Neuronal stem cell (in vitro differentiated cells): ENCODE measurements around the gene FSHR.

Source experiments
- DNase-seq: peaks from one replicate; pipeline ENCODE4 v3.0.0-alpha.2; 2013; ENCODE audit warnings: low spot score
- H2AFZ ChIP-seq: one replicate; pipeline ENCODE4 v1.6.1; 2013; ENCODE audit warnings: mild to moderate bottlenecking, low read length, inconsistent platforms
- H2AK5ac ChIP-seq: 2 replicates; pipeline ENCODE4 v1.6.1; 2013; ENCODE audit warnings: low read depth, mild to moderate bottlenecking, inconsistent platforms, low read length, moderate library complexity, mixed read lengths
- H2BK120ac ChIP-seq: 2 replicates; pipeline ENCODE4 v1.6.1; 2013; ENCODE audit warnings: low read depth, mild to moderate bottlenecking, inconsistent platforms, low read length, moderate library complexity, mixed read lengths
- H2BK12ac ChIP-seq: one replicate; pipeline ENCODE4 v1.6.1; 2013; ENCODE audit warnings: low read length, inconsistent platforms
- H2BK15ac ChIP-seq: 2 replicates; pipeline ENCODE4 v1.6.1; 2013; ENCODE audit warnings: mild to moderate bottlenecking, low read length, inconsistent platforms, mixed read lengths
- H2BK5ac ChIP-seq: one replicate; pipeline ENCODE4 v1.6.1; 2013; ENCODE audit warnings: inconsistent platforms, mild to moderate bottlenecking, low read length, moderate library complexity
- H3K14ac ChIP-seq: one replicate; pipeline ENCODE4 v1.6.1; 2013; ENCODE audit warnings: low read length, inconsistent platforms
- H3K18ac ChIP-seq: 2 replicates; pipeline ENCODE4 v1.6.1; 2013; ENCODE audit warnings: low read length, inconsistent platforms
- H3K23ac ChIP-seq: 2 replicates; pipeline ENCODE4 v1.6.1; 2013; ENCODE audit warnings: low read depth, mild to moderate bottlenecking, mixed read lengths, low read length, inconsistent platforms; ENCODE audit not compliant: poor library complexity
- H3K27ac ChIP-seq: replicated peaks from 3 replicates; pipeline ENCODE4 v1.5.1; 2013; ENCODE audit warnings: low read length, inconsistent platforms
- H3K27me3 ChIP-seq, 3 experiments: 2 replicates each; pipeline ENCODE4 v1.6.1; 2013; ENCODE audit warnings: low read length in 3 of 3, mild to moderate bottlenecking in 2 of 3, inconsistent platforms in 1 of 3, low read depth in 1 of 3, mixed read lengths in 1 of 3, moderate library complexity in 1 of 3; ENCODE audit not compliant: control insufficient read depth in 3 of 3, insufficient read depth in 3 of 3
- H3K36me3 ChIP-seq, 2 donors: replicated peaks in 1 of 2; 2 replicates each; pipeline ENCODE4 v1.6.1; 2013; ENCODE audit warnings: low read length in 2 of 2; ENCODE audit not compliant: control insufficient read depth in 2 of 2, insufficient read depth in 2 of 2
- H3K4ac ChIP-seq: 2 replicates; pipeline ENCODE4 v1.6.1; 2013; ENCODE audit warnings: inconsistent platforms, mild to moderate bottlenecking, low read length, moderate library complexity
- H3K4me1 ChIP-seq, 2 donors: 1 replicate in 1 of 2; 2 replicates in 1 of 2; pipeline ENCODE4 v1.6.1; 2013; ENCODE audit warnings: low read length in 2 of 2, low read depth in 1 of 2; ENCODE audit not compliant: control insufficient read depth in 2 of 2, insufficient read depth in 1 of 2
- H3K4me2 ChIP-seq: one replicate; pipeline ENCODE4 v1.6.1; 2013; ENCODE audit warnings: mild to moderate bottlenecking, low read length, inconsistent platforms; ENCODE audit not compliant: insufficient read depth, poor library complexity, severe bottlenecking
- H3K4me3 ChIP-seq, 2 donors: 2 replicates each; pipeline ENCODE4 v1.5.1; 2013; ENCODE audit warnings: low read length in 2 of 2, mild to moderate bottlenecking in 2 of 2, inconsistent platforms in 1 of 2, moderate library complexity in 1 of 2
- H3K79me1 ChIP-seq: one replicate; pipeline ENCODE4 v1.6.1; 2013; ENCODE audit warnings: low read depth, mild to moderate bottlenecking, inconsistent platforms, low read length, moderate library complexity
- H3K9ac ChIP-seq: one replicate; pipeline ENCODE4 v1.6.1; 2013; ENCODE audit warnings: mild to moderate bottlenecking, low read depth, low read length, inconsistent platforms; ENCODE audit not compliant: poor library complexity
- H3K9me3 ChIP-seq, 2 donors: replicated peaks in 1 of 2; 2 replicates each; pipeline versions ENCODE3 to v1.6.1; 2013; ENCODE audit warnings: low read length in 2 of 2, mild to moderate bottlenecking in 2 of 2, inconsistent platforms in 1 of 2, low read depth in 1 of 2, mixed read lengths in 1 of 2, moderate library complexity in 1 of 2; ENCODE audit not compliant: control insufficient read depth in 2 of 2, insufficient read depth in 1 of 2
- H4K8ac ChIP-seq: one replicate; pipeline ENCODE4 v1.6.1; 2013; ENCODE audit warnings: low read depth, mild to moderate bottlenecking, inconsistent platforms, low read length, moderate library complexity
- H4K91ac ChIP-seq: one replicate; pipeline ENCODE4 v1.6.1; 2013; ENCODE audit warnings: low read length, low read depth, mild to moderate bottlenecking, inconsistent platforms; ENCODE audit not compliant: poor library complexity
- WGBS, 2 donors: extraction: QIAGEN DNeasy Blood & Tissue Kit; methylation state at CpG; one replicate each; pipeline ENCODE4 v1.1.7; 2013; ENCODE audit warnings: missing lambda C conversion rate in 2 of 2, mixed read lengths in 1 of 2; ENCODE audit not compliant: insufficient read length in 2 of 2, insufficient replicate concordance in 1 of 2; ENCODE audit errors: extremely low coverage in 2 of 2; 5-methylcytosine and 5-hydroxymethylcytosine counted together

The FSHR gene

DNA sequence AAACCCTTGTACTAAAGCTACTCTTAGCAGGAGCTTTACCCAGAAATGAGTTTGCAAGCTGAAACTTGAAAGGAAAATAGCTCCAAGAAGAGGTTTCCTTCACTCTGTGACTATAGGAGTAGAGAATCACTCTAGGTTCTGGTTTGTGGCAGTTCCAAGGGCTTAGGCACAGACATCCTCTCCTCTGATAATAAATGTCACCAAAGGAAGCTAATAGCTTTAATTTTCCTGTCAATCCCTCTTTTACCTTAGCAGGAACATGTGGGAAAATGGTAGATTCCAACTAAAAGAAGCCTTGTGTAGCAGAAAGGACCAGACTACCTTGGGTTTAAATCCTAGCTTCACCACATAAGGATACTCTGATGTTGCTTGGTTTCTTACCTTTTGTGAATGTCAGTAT lies 104.0 kb downstream of the FSHR start:
- H3K23ac ChIP-seq, result no peak overlapping the region
- no peak overlapping the region for H2AK5ac ChIP-seq
- H3K4me2 ChIP-seq, result no peak overlapping the region
- H3K9ac ChIP-seq, result no peak overlapping the region
- H2BK15ac ChIP-seq, result no peak overlapping the region
- H3K27ac ChIP-seq, result no peak overlapping the region
- no peak overlapping the region for H2BK120ac ChIP-seq
- no peaks in the 10 kb centered on the region for H3K36me3 ChIP-seq
- no peak overlapping the region for H2BK12ac ChIP-seq
- DNase-seq, result no peak
- H4K91ac ChIP-seq, result no peak overlapping the region
- H3K9me3 ChIP-seq, result no peaks in the 10 kb centered on the region
- H2BK5ac ChIP-seq, result no peak overlapping the region
- no peak overlapping the region for H2AFZ ChIP-seq
- H3K4me3 ChIP-seq, result no peak overlapping the region
- H3K18ac ChIP-seq, result no peak overlapping the region
- H3K27me3 ChIP-seq, result peaks cover 0 to 2% (median 0%) of the 10 kb centered on the region in 3 experiments
- H3K79me1 ChIP-seq, result no peaks in the 10 kb centered on the region
- no peaks in the 10 kb centered on the region for H3K4me1 ChIP-seq
- no peak overlapping the region for H3K14ac ChIP-seq
- no peak overlapping the region for H4K8ac ChIP-seq
- no peak overlapping the region for H3K4ac ChIP-seq

DNA sequence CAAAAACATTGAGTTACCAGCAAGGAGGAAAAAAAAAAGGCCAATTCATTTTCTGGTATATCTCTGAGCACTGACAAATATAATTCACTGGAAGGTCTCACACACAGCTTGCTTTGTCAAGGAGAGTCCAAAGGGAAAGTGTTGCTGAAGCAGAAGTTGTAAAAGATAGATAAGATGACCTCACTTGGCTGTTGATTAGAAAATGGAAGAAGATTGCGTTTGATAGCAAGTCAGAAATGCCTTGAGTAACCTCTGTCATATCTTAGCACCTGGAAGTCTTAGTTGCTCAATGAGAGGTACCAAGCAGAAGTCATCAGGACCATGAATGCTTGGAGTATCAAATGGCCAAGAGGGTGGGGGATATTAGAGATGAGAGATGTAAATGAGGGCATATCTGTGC lies 105.2 kb downstream of the FSHR start:
- Histone ChIP-seq H2BK15ac (no peak overlapping the region), H2BK120ac (no peak overlapping the region), H3K4ac (no peak overlapping the region), H4K91ac (no peak overlapping the region), H3K14ac (no peak overlapping the region), H3K9ac (no peak overlapping the region), H3K36me3 (no peaks in the 10 kb centered on the region), H4K8ac (no peak overlapping the region), H3K4me3 (no peak overlapping the region), H3K4me1 (peaks cover 0 to 5% of the 10 kb centered on the region in 2 donors), H2BK12ac (no peak overlapping the region), H3K9me3 (no peaks in the 10 kb centered on the region), H2BK5ac (no peak overlapping the region), H3K79me1 (no peaks in the 10 kb centered on the region), H2AFZ (no peak overlapping the region), H3K27me3 (peaks cover 0 to under 1% (median 0%) of the 10 kb centered on the region in 3 experiments), H3K4me2 (no peak overlapping the region), H3K27ac (no peak overlapping the region), H3K18ac (no peak overlapping the region), H3K23ac (no peak overlapping the region), H2AK5ac (no peak overlapping the region)
- no CpG with 5 or more reads among the region's 1 CpG for WGBS, 2 donors
- no peak for DNase-seq

DNA sequence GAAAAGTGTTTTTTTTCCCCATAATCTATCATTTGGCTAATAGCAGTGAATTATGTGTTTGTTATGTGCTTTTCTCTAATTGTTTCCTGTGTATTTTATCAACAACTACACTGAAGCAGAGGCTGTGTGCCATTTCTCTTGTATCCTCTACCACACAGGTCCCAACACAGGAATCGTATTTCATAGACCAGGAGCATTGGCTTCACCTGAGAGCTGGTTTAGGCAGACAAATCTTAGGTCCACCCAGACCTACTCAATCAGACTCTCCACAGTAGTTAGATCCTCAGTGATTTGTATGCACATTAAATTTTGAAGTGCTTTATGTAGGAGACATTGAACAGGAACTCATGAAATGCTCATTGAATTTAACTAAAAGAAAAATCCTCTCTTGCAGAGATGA lies 109.2 kb downstream of the FSHR start:
- no peaks in the 10 kb centered on the region for H3K36me3 ChIP-seq
- no peak overlapping the region for H3K23ac ChIP-seq
- peaks cover 0 to 5% of the 10 kb centered on the region in 2 donors for H3K4me1 ChIP-seq
- no peak overlapping the region for H3K4me2 ChIP-seq
- H3K27me3 ChIP-seq, result no peaks in the 10 kb centered on the region
- no peaks in the 10 kb centered on the region for H3K9me3 ChIP-seq
- no peak overlapping the region for H2BK12ac ChIP-seq
- no peak overlapping the region for H3K9ac ChIP-seq
- no peaks in the 10 kb centered on the region for H3K79me1 ChIP-seq
- H2AK5ac ChIP-seq, result no peak overlapping the region
- H3K14ac ChIP-seq, result no peak overlapping the region
- no peak overlapping the region for H3K18ac ChIP-seq
- H2BK15ac ChIP-seq, result no peak overlapping the region
- no CpG with 5 or more reads among the region's 1 CpG for WGBS, 2 donors
- H2BK5ac ChIP-seq, result no peak overlapping the region
- DNase-seq, result no peak
- no peak overlapping the region for H4K91ac ChIP-seq
- H3K4me3 ChIP-seq, result no peak overlapping the region
- H2AFZ ChIP-seq, result no peak overlapping the region
- H4K8ac ChIP-seq, result no peak overlapping the region
- H2BK120ac ChIP-seq, result no peak overlapping the region
- no peak overlapping the region for H3K27ac ChIP-seq
- H3K4ac ChIP-seq, result no peak overlapping the region

DNA sequence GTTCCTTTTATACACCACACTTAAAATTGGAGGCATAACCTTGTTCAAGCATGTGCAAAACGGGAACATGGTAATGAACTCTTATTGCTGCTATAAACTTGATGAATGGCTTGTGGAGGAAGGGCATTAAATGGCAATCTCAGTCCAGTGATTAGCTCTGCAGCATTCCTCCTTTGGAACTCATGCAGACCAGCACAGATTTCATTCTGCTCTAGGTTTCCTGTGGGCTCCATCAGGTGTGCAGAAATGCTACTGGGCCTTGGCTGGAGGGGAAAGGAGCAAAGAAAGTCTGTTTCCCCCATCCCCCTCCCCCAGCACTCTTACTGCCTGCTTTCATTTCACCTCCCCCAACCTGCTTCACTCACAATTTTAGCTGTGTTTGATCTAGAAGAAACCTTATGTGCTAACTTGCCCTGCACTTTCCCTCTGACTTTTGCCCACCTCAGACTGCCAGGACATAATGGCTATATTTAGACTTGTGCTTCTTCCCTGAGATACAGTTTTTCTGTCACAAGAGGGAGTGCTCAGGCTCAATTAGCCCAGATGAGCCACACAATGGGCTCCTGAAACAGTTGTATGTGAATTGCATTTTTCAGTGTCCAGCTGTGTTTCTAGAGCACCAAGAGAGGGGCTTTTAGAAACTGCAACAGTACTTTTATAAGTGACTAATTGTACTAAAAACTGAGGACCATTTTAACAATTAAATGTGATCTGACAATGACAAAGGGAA lies 109.8 kb downstream of the FSHR start:
- no CpG with 5 or more reads among the region's 1 CpG for WGBS, 2 donors
- H3K4me1 ChIP-seq, result peaks cover 0 to 5% of the 10 kb centered on the region in 2 donors
- no peak overlapping the region for H2BK12ac ChIP-seq
- no peak overlapping the region for H3K4me2 ChIP-seq
- H3K9me3 ChIP-seq, result no peaks in the 10 kb centered on the region
- no peak overlapping the region for H4K8ac ChIP-seq
- no peaks in the 10 kb centered on the region for H3K79me1 ChIP-seq
- DNase-seq, result peak; percentile 32
- no peak overlapping the region for H2BK5ac ChIP-seq
- H4K91ac ChIP-seq, result no peak overlapping the region
- no peak overlapping the region for H2BK120ac ChIP-seq
- no peak overlapping the region for H3K4me3 ChIP-seq
- no peak overlapping the region for H3K14ac ChIP-seq
- no peak overlapping the region for H3K9ac ChIP-seq
- no peaks in the 10 kb centered on the region for H3K27me3 ChIP-seq
- no peak overlapping the region for H2AK5ac ChIP-seq
- no peak overlapping the region for H2AFZ ChIP-seq
- H3K27ac ChIP-seq, result no peak overlapping the region
- no peak overlapping the region for H2BK15ac ChIP-seq
- no peak overlapping the region for H3K18ac ChIP-seq
- no peak overlapping the region for H3K23ac ChIP-seq
- no peak overlapping the region for H3K4ac ChIP-seq
- H3K36me3 ChIP-seq, result no peaks in the 10 kb centered on the region
